ENCODE measurements around the gene NDUFA7.
"Not testable (repeated sequence)": the region's sequence is repeated elsewhere in the genome, so short reads cannot be mapped to it uniquely, and the experiment has no call there.

The NDUFA7 gene

DNA sequence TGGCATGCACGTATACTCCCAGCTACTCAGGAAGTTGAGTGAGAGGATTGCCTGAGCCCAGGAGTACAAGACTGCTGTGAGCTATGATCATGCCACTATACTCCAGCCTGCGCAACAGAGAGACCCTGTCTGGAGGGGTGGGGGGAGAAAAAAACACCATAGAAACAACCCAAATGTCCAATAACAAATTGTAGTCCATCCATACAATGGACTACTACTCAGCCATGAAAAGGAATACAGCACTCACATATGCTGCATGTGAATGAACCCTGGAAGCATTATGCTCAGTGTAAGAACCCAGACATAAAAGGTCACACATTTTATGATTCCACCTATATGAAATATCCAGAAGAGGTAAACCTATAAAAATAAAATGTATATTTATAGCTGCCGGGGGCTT, 55.3 kb downstream of the NDUFA7 start:
- H3K9ac ChIP-seq (ENCODE audit: low read depth, low read length), result no peak overlapping the region
- peaks cover 5% of the 10 kb centered on the region for H3K27me3 ChIP-seq (ENCODE audit: control insufficient read depth, insufficient read depth, low read length)
- peaks cover 5% of the 10 kb centered on the region for H3K4me1 ChIP-seq (ENCODE audit: control insufficient read depth, insufficient read depth, low read length)
- no peak overlapping the region for H3K4me3 ChIP-seq (ENCODE audit: low read depth, low read length)
- no peaks in the 10 kb centered on the region for H3K9me3 ChIP-seq (ENCODE audit: control insufficient read depth, insufficient read depth, low read length)
- no peaks in the 10 kb centered on the region for H3K36me3 ChIP-seq (ENCODE audit: control insufficient read depth, insufficient read depth, low read length)

- H3K36me3 ChIP-seq (ENCODE audit: control insufficient read depth, insufficient read depth, low read length); H3K4me3 ChIP-seq (ENCODE audit: low read depth, low read length); H3K9me3 ChIP-seq (ENCODE audit: control insufficient read depth, insufficient read depth, low read length); H3K4me1 ChIP-seq (ENCODE audit: control insufficient read depth, insufficient read depth, low read length); H3K9ac ChIP-seq (ENCODE audit: low read depth, low read length); H3K27me3 ChIP-seq (ENCODE audit: control insufficient read depth, insufficient read depth, low read length): not testable (repeated sequence)
These were observed 56.9 kb downstream of the NDUFA7 start for GRCh38 chr19:8264248-8264647.

- Histone ChIP-seq H3K9ac (ENCODE audit: low read depth, low read length) (no peak overlapping the region), H3K27me3 (ENCODE audit: control insufficient read depth, insufficient read depth, low read length) (no peaks in the 10 kb centered on the region), H3K4me1 (ENCODE audit: control insufficient read depth, insufficient read depth, low read length) (peaks cover 5% of the 10 kb centered on the region), H3K36me3 (ENCODE audit: control insufficient read depth, insufficient read depth, low read length) (peaks cover 10% of the 10 kb centered on the region), H3K9me3 (ENCODE audit: control insufficient read depth, insufficient read depth, low read length) (no peaks in the 10 kb centered on the region), H3K4me3 (ENCODE audit: low read depth, low read length) (no peak overlapping the region)
These were observed 58.7 kb downstream of the NDUFA7 start for GRCh38 chr19:8262431-8262830.

DNA sequence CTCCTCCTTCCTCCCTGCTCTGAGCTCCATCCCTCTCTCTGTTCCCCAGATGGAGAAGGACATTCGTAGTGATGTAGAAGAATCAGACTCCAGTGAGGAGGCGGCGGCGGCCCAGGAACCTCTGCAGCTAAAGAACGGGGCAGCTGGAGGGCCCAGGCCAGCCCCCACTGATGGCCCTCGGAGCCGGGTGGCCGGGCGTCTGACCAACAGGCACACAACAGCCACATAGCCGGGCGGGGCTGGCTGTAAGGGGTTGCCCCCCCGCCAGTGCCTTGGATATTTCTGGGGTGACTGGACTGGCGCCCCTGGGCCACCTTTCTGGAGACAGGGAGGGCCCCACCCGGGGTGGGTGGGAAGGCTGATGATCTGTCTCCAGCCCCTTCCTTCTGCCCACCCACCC, 59.3 kb downstream of the NDUFA7 start:
- peaks cover 5% of the 10 kb centered on the region for H3K4me1 ChIP-seq (ENCODE audit: control insufficient read depth, insufficient read depth, low read length)
- no peak overlapping the region for H3K9ac ChIP-seq (ENCODE audit: low read depth, low read length)
- H3K36me3 ChIP-seq (ENCODE audit: control insufficient read depth, insufficient read depth, low read length), result peaks cover 13% of the 10 kb centered on the region
- no peak overlapping the region for H3K4me3 ChIP-seq (ENCODE audit: low read depth, low read length)
- no peaks in the 10 kb centered on the region for H3K9me3 ChIP-seq (ENCODE audit: control insufficient read depth, insufficient read depth, low read length)
- H3K27me3 ChIP-seq (ENCODE audit: control insufficient read depth, insufficient read depth, low read length), result no peaks in the 10 kb centered on the region

GRCh38 chr19:8261347-8261746, 59.8 kb downstream of the NDUFA7 start:
- H3K36me3 ChIP-seq (ENCODE audit: control insufficient read depth, insufficient read depth, low read length), result peaks cover 18% of the 10 kb centered on the region
- no peaks in the 10 kb centered on the region for H3K9me3 ChIP-seq (ENCODE audit: control insufficient read depth, insufficient read depth, low read length)
- H3K9ac ChIP-seq (ENCODE audit: low read depth, low read length), result no peak overlapping the region
- H3K4me1 ChIP-seq (ENCODE audit: control insufficient read depth, insufficient read depth, low read length), result peaks cover 5% of the 10 kb centered on the region
- H3K4me3 ChIP-seq (ENCODE audit: low read depth, low read length), result no peak overlapping the region
- H3K27me3 ChIP-seq (ENCODE audit: control insufficient read depth, insufficient read depth, low read length), result no peaks in the 10 kb centered on the region

Data from iPS-15b (cell line).